Fibroblast of skin of abdomen (primary cell): ENCODE data around the gene CDKAL1. TPM values are rescaled to one million over a fixed set of nuclear protein-coding genes. Genes with fewer than 3 reads are reported as not detected.
"Not testable (repeated sequence)": the region's sequence is repeated elsewhere in the genome, so short reads cannot be mapped to it uniquely, and the experiment has no call there.

Source experiments
- DNase-seq: peaks from one replicate; pipeline ENCODE4 v3.0.0-alpha.2; 2013
- polyA plus RNA-seq, 2 experiments: library from polyadenylated mRNA; unstranded; fragments of 120-200 nt; gene quantifications; one replicate each; pipeline ENCODE4 v1.2.1, GENCODE V29; 2013; ENCODE audit not compliant: insufficient read length in 2 of 2

The CDKAL1 gene
- 8.4 TPM for polyA plus RNA-seq (2013, experiment 1 of 2; ENCODE audit: insufficient read length)
- polyA plus RNA-seq (2013, experiment 2 of 2; ENCODE audit: insufficient read length) = 8.6 TPM

- peak; percentile 93 for DNase-seq
These were observed at the start of gene CDKAL1 for GRCh38 chr6:20534295-20535262. Gene CDKAL1 (plus strand): TSS chr6:20534457. CDS start chr6:20546351, 11,894 bp downstream.

- no peak for DNase-seq
These were observed 47.6 kb upstream of the CDKAL1 start for GRCh38 chr6:20486641-20487040.

GRCh38 chr6:20487669-20488375 lies 46.4 kb upstream of the CDKAL1 start:
- DNase-seq = no peak

GRCh38 chr6:20490591-20490990 lies 43.7 kb upstream of the CDKAL1 start:
- DNase-seq = no peak

GRCh38 chr6:20492099-20492498 lies 42.2 kb upstream of the CDKAL1 start:
- no peak for DNase-seq

GRCh38 chr6:20497216-20498040 lies 36.8 kb upstream of the CDKAL1 start:
- DNase-seq = peak; percentile 82

- no peak for DNase-seq
These were observed 36.2 kb upstream of the CDKAL1 start for GRCh38 chr6:20498041-20498385.

GRCh38 chr6:20509212-20509611 lies 25.0 kb upstream of the CDKAL1 start:
- no peak for DNase-seq

- no peak for DNase-seq
These were observed 22.4 kb upstream of the CDKAL1 start for GRCh38 chr6:20511852-20512251.

GRCh38 chr6:20525208-20525607 lies 9.0 kb upstream of the CDKAL1 start:
- DNase-seq = not testable (repeated sequence)

GRCh38 chr6:20529086-20529448 lies 5.2 kb upstream of the CDKAL1 start:
- peak; percentile 39 for DNase-seq

- no peak for DNase-seq
These were observed 1.4 kb upstream of the CDKAL1 start for GRCh38 chr6:20532881-20533280.

GRCh38 chr6:20533746-20534294 lies 437 bp upstream of the CDKAL1 start:
- DNase-seq = no peak

- DNase-seq = no peak
These were observed 3.9 kb downstream of the CDKAL1 start for GRCh38 chr6:20538131-20538662.

- DNase-seq = no peak
These were observed 4.7 kb downstream of the CDKAL1 start for GRCh38 chr6:20538907-20539306.

GRCh38 chr6:20539387-20539786 lies 5.1 kb downstream of the CDKAL1 start:
- no peak for DNase-seq

- DNase-seq = no peak
These were observed 6.4 kb downstream of the CDKAL1 start for GRCh38 chr6:20540683-20541082.

- DNase-seq = no peak
These were observed 7.1 kb downstream of the CDKAL1 start for GRCh38 chr6:20541382-20541781.

GRCh38 chr6:20542927-20543602 lies 8.8 kb downstream of the CDKAL1 start:
- DNase-seq = peak; percentile 39

- DNase-seq = no peak
These were observed 14.0 kb downstream of the CDKAL1 start for GRCh38 chr6:20548264-20548663.

GRCh38 chr6:20549398-20549797 lies 15.1 kb downstream of the CDKAL1 start:
- DNase-seq = not testable (repeated sequence)
